Liver (tissue), 2 donors: ENCODE data around the gene CLEC10A.

Experiments
- TF ChIP-seq, protein P1 (sequence below): fragments of 150-350 bp; IDR thresholded peaks from 2 replicates; pipeline ENCODE4 v1.5.1; 2017; ENCODE audit warnings: improper control_type of control experiment, low read depth, low read length; ENCODE audit not compliant: missing input control
- TF ChIP-seq, protein P2 (sequence below): IDR thresholded peaks from 2 replicates; pipeline ENCODE4 v1.6.1; 2016; ENCODE audit warnings: antibody characterized with exemption
- donor health status: healthy.

DNA sequence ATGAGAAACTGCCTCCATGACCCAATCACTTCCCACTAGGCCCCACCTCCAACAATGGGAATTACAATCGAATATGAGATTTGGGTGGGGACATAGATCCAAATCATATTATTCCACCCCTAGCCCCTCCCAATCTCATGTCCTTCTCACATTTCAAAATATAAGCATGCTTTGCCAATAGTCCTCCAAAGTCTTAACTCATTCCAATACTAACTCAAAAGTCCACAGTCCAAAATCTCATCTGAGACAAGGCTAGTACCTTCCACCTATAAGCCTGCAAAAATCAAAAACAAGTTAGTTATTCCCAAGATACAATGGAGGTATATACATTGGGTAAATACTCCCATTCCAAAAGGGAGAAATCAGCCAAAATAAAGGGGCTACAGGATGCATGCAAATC, 12.9 kb downstream of the CLEC10A start:
- TF ChIP-seq, protein P1, sequence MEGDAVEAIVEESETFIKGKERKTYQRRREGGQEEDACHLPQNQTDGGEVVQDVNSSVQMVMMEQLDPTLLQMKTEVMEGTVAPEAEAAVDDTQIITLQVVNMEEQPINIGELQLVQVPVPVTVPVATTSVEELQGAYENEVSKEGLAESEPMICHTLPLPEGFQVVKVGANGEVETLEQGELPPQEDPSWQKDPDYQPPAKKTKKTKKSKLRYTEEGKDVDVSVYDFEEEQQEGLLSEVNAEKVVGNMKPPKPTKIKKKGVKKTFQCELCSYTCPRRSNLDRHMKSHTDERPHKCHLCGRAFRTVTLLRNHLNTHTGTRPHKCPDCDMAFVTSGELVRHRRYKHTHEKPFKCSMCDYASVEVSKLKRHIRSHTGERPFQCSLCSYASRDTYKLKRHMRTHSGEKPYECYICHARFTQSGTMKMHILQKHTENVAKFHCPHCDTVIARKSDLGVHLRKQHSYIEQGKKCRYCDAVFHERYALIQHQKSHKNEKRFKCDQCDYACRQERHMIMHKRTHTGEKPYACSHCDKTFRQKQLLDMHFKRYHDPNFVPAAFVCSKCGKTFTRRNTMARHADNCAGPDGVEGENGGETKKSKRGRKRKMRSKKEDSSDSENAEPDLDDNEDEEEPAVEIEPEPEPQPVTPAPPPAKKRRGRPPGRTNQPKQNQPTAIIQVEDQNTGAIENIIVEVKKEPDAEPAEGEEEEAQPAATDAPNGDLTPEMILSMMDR: no peak
- TF ChIP-seq, protein P2, sequence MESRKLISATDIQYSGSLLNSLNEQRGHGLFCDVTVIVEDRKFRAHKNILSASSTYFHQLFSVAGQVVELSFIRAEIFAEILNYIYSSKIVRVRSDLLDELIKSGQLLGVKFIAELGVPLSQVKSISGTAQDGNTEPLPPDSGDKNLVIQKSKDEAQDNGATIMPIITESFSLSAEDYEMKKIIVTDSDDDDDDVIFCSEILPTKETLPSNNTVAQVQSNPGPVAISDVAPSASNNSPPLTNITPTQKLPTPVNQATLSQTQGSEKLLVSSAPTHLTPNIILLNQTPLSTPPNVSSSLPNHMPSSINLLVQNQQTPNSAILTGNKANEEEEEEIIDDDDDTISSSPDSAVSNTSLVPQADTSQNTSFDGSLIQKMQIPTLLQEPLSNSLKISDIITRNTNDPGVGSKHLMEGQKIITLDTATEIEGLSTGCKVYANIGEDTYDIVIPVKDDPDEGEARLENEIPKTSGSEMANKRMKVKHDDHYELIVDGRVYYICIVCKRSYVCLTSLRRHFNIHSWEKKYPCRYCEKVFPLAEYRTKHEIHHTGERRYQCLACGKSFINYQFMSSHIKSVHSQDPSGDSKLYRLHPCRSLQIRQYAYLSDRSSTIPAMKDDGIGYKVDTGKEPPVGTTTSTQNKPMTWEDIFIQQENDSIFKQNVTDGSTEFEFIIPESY: no peak
